SK-N-SH treated with all-trans-retinoic acid at 6 μM for 48 hours (cell line): ENCODE results near the gene CATSPER3.
"Not testable (repeated sequence)": the region's sequence is repeated elsewhere in the genome, so short reads cannot be mapped to it uniquely, and the experiment has no call there.

Source experiments
- ATAC-seq: fragments of 200-7000 bp; cut with Tn5 transposase; 3 replicates; pipeline ENCODE4 v1.9.1; 2020; ENCODE audit warnings: mild to moderate bottlenecking, moderate library complexity
- ARNTL ChIP-seq: fragments of 450-650 bp; formaldehyde crosslinking; IDR thresholded peaks from 2 replicates; pipeline ENCODE4 v1.5.0; 2020; ENCODE audit warnings: low read depth, mild to moderate bottlenecking, moderate library complexity, borderline replicate concordance
- BACH2 ChIP-seq: fragments of 250-450 bp; sonication (Bioruptor Pico); IDR thresholded peaks from 2 replicates; pipeline ENCODE4 v1.9.0; 2021; ENCODE audit warnings: mild to moderate bottlenecking, borderline replicate concordance
- CREB5 ChIP-seq: fragments of 250-450 bp; sonication (Bioruptor Pico); IDR thresholded peaks from 2 replicates; pipeline ENCODE4 v1.5.1; 2020; ENCODE audit warnings: low read depth, mild to moderate bottlenecking, moderate library complexity
- CSRNP3 ChIP-seq: fragments of 250-450 bp; sonication (Bioruptor Pico); IDR thresholded peaks from 2 replicates; pipeline ENCODE4 v1.5.1; 2021; ENCODE audit warnings: mild to moderate bottlenecking, moderate library complexity
- ESRRG ChIP-seq: fragments of 250-450 bp; sonication (Bioruptor Pico); IDR thresholded peaks from 2 replicates; pipeline ENCODE4 v1.6.1; 2021; ENCODE audit warnings: mild to moderate bottlenecking
- GLIS3 ChIP-seq: fragments of 250-450 bp; sonication (Bioruptor Pico); IDR thresholded peaks from 2 replicates; pipeline ENCODE4 v1.5.0; 2020; ENCODE audit warnings: mild to moderate bottlenecking, moderate library complexity
- ISL1 ChIP-seq: fragments of 250-450 bp; sonication (Bioruptor Pico); IDR thresholded peaks from 2 replicates; pipeline ENCODE4 v2.1.2; 2022; ENCODE audit warnings: mild to moderate bottlenecking, moderate library complexity
- OSR1 ChIP-seq: fragments of 250-450 bp; sonication (Bioruptor Pico); IDR thresholded peaks from 2 replicates; pipeline ENCODE4 v1.8.0; 2022; ENCODE audit warnings: moderate library complexity, mild to moderate bottlenecking, inconsistent platforms
- POU6F1 ChIP-seq: fragments of 250-450 bp; sonication (Bioruptor Pico); IDR thresholded peaks from 2 replicates; pipeline ENCODE4 v1.8.0; 2021; ENCODE audit warnings: low read depth, mild to moderate bottlenecking, moderate library complexity, borderline replicate concordance
- RARB ChIP-seq: fragments of 250-450 bp; sonication (Bioruptor Pico); IDR thresholded peaks from 2 replicates; pipeline ENCODE4 v1.8.0; 2021; ENCODE audit warnings: mild to moderate bottlenecking, moderate library complexity
- SNAI2 ChIP-seq: fragments of 250-450 bp; sonication (Bioruptor Pico); IDR thresholded peaks from 2 replicates; pipeline ENCODE4 v1.5.0; 2020; ENCODE audit warnings: mild to moderate bottlenecking, moderate library complexity
- TCF4 ChIP-seq: fragments of 250-450 bp; sonication (Bioruptor Pico); IDR thresholded peaks from 2 replicates; pipeline ENCODE4 v1.8.0; 2021; ENCODE audit warnings: mild to moderate bottlenecking, moderate library complexity, borderline replicate concordance
- TSHZ2 ChIP-seq: fragments of 250-450 bp; sonication (Bioruptor Pico); IDR thresholded peaks from 2 replicates; pipeline ENCODE4 v1.5.0; 2020; ENCODE audit warnings: mild to moderate bottlenecking, moderate library complexity
- ZC3H10 ChIP-seq: fragments of 250-450 bp; sonication (Bioruptor Pico); IDR thresholded peaks from 2 replicates; pipeline ENCODE4 v1.5.1; 2021; ENCODE audit warnings: mild to moderate bottlenecking, moderate library complexity
- ZFP3 ChIP-seq: fragments of 250-450 bp; sonication (Bioruptor Pico); IDR thresholded peaks from 2 replicates; pipeline ENCODE4 v1.5.0; 2020; ENCODE audit warnings: mild to moderate bottlenecking, moderate library complexity
- ZNF70 ChIP-seq: fragments of 450-650 bp; formaldehyde crosslinking; IDR thresholded peaks from 2 replicates; pipeline ENCODE4 v1.5.0; 2020; ENCODE audit warnings: mild to moderate bottlenecking, moderate library complexity
- ZNF8 ChIP-seq: fragments of 450-650 bp; formaldehyde crosslinking; IDR thresholded peaks from 2 replicates; pipeline ENCODE4 v1.5.0; 2020; ENCODE audit warnings: mild to moderate bottlenecking, moderate library complexity

Gene CATSPER3

GRCh38 chr5:134989266-134989830, 21.6 kb downstream of the CATSPER3 start:
- no peak for ATAC-seq
- TF ChIP-seq POU6F1 (CRISPR knock-in tag) (no peak), ZC3H10 (CRISPR knock-in tag) (no peak), GLIS3 (CRISPR knock-in tag) (no peak), ARNTL (no peak), RARB (no peak), ZNF8 (CRISPR knock-in tag) (no peak), CSRNP3 (CRISPR knock-in tag) (no peak), BACH2 (no peak)

GRCh38 chr5:134990183-134990582, 22.5 kb downstream of the CATSPER3 start:
- ATAC-seq: not testable (repeated sequence)

- TF ChIP-seq RARB (no peak), ZNF70 (no peak)
- ATAC-seq: no peak
Observed at GRCh38 chr5:134992148-134992547, 24.4 kb downstream of the CATSPER3 start.

GRCh38 chr5:134993161-134993560, 25.5 kb downstream of the CATSPER3 start:
- ATAC-seq: no peak
- TF ChIP-seq OSR1 (CRISPR knock-in tag): no peak
- no peak for TF ChIP-seq GLIS3 (CRISPR knock-in tag)
- no peak for TF ChIP-seq ZNF8 (CRISPR knock-in tag)
- TF ChIP-seq TSHZ2 (CRISPR knock-in tag): no peak
- TF ChIP-seq CREB5 (CRISPR knock-in tag): no peak
- TF ChIP-seq CSRNP3 (CRISPR knock-in tag): no peak
- no peak for TF ChIP-seq ISL1 (CRISPR knock-in tag)
- TF ChIP-seq, all 23 proteins: peak for 0

- no peak for ATAC-seq
- TF ChIP-seq RARB (no peak), ARNTL (no peak), CSRNP3 (CRISPR knock-in tag) (no peak), GLIS3 (CRISPR knock-in tag) (no peak), ZFP3 (no peak), POU6F1 (CRISPR knock-in tag) (no peak), OSR1 (CRISPR knock-in tag) (no peak), ZNF8 (CRISPR knock-in tag) (no peak), BACH2 (no peak), CREB5 (CRISPR knock-in tag) (no peak), ESRRG (CRISPR knock-in tag) (no peak), TCF4 (CRISPR knock-in tag) (no peak), SNAI2 (CRISPR knock-in tag) (no peak)
Observed at GRCh38 chr5:134994560-134995156, 27.0 kb downstream of the CATSPER3 start.
